HEK293 (cell line): ENCODE measurements around the gene CCSER1.

Experiments used
- SETDB1 ChIP-seq: IDR thresholded peaks from one replicate; pipeline ENCODE4 v1.6.1; 2017; ENCODE audit warnings: mild to moderate bottlenecking, low read length, moderate library complexity, mixed read lengths; ENCODE audit not compliant: insufficient read length
- YY1 ChIP-seq: fragments of 450-650 bp; formaldehyde crosslinking; IDR thresholded peaks from 2 replicates; pipeline ENCODE4 v1.5.1; 2018; ENCODE audit warnings: missing biosample characterization, missing genetic modification characterization
- ZNF138 ChIP-seq: fragments of 450-650 bp; formaldehyde crosslinking; IDR thresholded peaks from 2 replicates; pipeline ENCODE4 v1.5.1; 2016; ENCODE audit warnings: missing biosample characterization, missing genetic modification characterization, borderline replicate concordance
- ZNF140 ChIP-seq: fragments of 450-650 bp; formaldehyde crosslinking; IDR thresholded peaks from 2 replicates; pipeline ENCODE4 v1.5.1; 2016; ENCODE audit warnings: missing biosample characterization, missing genetic modification characterization
- ZNF292 ChIP-seq: fragments of 450-650 bp; formaldehyde crosslinking; IDR thresholded peaks from 2 replicates; pipeline ENCODE4 v1.5.1; 2016; ENCODE audit warnings: low read depth, missing biosample characterization, missing genetic modification characterization, borderline replicate concordance
- ZNF692 ChIP-seq: fragments of 450-650 bp; formaldehyde crosslinking; IDR thresholded peaks from 2 replicates; pipeline ENCODE4 v1.5.1; 2016; ENCODE audit warnings: missing biosample characterization, missing genetic modification characterization
- ZSCAN18 ChIP-seq: fragments of 450-650 bp; formaldehyde crosslinking; IDR thresholded peaks from 2 replicates; pipeline ENCODE4 v1.5.1; 2016; ENCODE audit warnings: missing biosample characterization, missing genetic modification characterization
- TF ChIP-seq, protein P1 (sequence below): fragments of 450-650 bp; formaldehyde crosslinking; IDR thresholded peaks from 2 replicates; pipeline ENCODE4 v1.5.1; 2016; ENCODE audit warnings: missing biosample characterization, missing genetic modification characterization
- TF ChIP-seq, protein P2 (sequence below): fragments of 450-650 bp; formaldehyde crosslinking; IDR thresholded peaks from 2 replicates; pipeline ENCODE4 v1.5.1; 2016; ENCODE audit warnings: missing biosample characterization, missing genetic modification characterization

DNA sequence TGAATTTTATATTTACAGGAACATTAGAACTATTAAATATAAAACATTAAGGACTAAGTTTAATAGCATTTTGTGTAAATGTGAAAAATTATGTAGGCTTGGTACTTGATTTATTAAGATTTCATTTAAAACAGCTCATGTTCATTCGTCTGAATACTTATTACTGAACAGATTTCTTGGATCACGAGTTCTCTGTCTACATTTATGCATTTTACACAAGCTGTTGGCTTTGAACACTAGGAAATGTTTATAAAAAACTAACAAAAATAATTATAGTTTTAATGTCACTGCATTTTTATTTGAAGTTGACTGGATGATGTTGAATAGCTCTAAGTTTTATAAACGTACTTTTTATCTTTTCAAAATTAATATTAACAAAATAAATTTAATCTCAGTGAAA, 888.7 kb downstream of the CCSER1 start:
- TF ChIP-seq, protein P1, sequence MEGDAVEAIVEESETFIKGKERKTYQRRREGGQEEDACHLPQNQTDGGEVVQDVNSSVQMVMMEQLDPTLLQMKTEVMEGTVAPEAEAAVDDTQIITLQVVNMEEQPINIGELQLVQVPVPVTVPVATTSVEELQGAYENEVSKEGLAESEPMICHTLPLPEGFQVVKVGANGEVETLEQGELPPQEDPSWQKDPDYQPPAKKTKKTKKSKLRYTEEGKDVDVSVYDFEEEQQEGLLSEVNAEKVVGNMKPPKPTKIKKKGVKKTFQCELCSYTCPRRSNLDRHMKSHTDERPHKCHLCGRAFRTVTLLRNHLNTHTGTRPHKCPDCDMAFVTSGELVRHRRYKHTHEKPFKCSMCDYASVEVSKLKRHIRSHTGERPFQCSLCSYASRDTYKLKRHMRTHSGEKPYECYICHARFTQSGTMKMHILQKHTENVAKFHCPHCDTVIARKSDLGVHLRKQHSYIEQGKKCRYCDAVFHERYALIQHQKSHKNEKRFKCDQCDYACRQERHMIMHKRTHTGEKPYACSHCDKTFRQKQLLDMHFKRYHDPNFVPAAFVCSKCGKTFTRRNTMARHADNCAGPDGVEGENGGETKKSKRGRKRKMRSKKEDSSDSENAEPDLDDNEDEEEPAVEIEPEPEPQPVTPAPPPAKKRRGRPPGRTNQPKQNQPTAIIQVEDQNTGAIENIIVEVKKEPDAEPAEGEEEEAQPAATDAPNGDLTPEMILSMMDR (tag by site-specific recombination) = no peak
- TF ChIP-seq ZNF292 (tag by site-specific recombination) (no peak), ZNF692 (tag by site-specific recombination) (no peak), YY1 (no peak), SETDB1 (no peak), ZNF140 (tag by site-specific recombination) (no peak), ZNF138 (tag by site-specific recombination) (no peak), ZSCAN18 (tag by site-specific recombination) (no peak)
- TF ChIP-seq, protein P2, sequence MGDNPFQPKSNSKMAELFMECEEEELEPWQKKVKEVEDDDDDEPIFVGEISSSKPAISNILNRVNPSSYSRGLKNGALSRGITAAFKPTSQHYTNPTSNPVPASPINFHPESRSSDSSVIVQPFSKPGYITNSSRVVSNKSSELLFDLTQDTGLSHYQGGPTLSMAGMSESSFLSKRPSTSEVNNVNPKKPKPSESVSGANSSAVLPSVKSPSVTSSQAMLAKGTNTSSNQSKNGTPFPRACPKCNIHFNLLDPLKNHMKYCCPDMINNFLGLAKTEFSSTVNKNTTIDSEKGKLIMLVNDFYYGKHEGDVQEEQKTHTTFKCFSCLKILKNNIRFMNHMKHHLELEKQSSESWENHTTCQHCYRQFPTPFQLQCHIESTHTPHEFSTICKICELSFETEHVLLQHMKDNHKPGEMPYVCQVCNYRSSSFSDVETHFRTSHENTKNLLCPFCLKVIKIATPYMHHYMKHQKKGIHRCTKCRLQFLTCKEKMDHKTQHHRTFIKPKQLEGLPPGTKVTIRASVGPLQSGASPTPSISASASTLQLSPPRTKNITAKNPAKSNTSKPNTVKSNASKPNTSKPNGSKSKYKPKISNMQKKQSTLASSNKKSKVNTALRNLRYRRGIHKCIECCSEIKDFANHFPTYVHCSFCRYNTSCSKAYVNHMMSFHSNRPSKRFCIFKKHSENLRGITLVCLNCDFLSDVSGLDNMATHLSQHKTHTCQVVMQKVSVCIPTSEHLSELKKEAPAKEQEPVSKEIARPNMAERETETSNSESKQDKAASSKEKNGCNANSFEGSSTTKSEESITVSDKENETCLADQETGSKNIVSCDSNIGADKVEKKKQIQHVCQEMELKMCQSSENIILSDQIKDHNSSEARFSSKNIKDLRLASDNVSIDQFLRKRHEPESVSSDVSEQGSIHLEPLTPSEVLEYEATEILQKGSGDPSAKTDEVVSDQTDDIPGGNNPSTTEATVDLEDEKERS (tag by site-specific recombination) = no peak
